ENCODE data around the gene KIAA1958. TPM values are rescaled to one million over a fixed set of nuclear protein-coding genes. Genes with fewer than 3 reads are reported as not detected.

KIAA1958 gene
- total RNA-seq, 4 donors from 2014 or later, result 2.0 to 6.0 (median 4.8) TPM

DNA sequence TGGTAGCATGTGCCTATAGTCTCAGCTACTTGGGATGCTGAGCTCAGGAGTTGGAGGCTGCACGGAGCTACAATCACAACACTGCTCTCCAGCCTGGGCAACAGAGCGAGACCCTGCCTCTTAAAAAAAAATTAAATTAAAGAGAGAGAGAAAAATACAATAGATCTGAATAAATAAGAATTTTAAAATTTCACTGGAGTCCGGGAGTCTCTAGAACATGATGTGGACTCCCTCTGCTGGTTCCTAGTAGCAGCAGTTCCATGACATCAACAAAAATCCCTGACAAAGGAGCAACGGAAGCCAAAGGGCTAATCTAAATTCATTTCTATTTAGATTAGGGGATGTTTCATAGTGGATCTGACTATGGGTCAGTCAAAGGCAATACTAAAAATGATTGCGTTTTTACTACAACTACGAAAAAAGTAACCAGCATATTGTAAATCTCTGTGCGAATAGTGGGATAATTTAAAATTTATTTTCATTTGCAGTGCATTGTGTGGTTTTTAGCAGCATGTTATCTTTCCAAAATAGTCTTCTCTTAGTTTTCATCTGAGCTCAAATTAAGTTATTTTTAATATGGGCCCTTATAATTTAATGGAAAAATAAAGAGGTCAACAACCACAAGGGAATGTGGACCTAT is 224.5 kb downstream of the KIAA1958 start:
- ATAC-seq (ENCODE audit: low FRiP score), result no peak
- DNase-seq (ENCODE audit: low spot score), result no peak
- TF ChIP-seq, protein P1, sequence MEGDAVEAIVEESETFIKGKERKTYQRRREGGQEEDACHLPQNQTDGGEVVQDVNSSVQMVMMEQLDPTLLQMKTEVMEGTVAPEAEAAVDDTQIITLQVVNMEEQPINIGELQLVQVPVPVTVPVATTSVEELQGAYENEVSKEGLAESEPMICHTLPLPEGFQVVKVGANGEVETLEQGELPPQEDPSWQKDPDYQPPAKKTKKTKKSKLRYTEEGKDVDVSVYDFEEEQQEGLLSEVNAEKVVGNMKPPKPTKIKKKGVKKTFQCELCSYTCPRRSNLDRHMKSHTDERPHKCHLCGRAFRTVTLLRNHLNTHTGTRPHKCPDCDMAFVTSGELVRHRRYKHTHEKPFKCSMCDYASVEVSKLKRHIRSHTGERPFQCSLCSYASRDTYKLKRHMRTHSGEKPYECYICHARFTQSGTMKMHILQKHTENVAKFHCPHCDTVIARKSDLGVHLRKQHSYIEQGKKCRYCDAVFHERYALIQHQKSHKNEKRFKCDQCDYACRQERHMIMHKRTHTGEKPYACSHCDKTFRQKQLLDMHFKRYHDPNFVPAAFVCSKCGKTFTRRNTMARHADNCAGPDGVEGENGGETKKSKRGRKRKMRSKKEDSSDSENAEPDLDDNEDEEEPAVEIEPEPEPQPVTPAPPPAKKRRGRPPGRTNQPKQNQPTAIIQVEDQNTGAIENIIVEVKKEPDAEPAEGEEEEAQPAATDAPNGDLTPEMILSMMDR (IDR thresholded peaks at IDR 0.05), result no peak

DNA sequence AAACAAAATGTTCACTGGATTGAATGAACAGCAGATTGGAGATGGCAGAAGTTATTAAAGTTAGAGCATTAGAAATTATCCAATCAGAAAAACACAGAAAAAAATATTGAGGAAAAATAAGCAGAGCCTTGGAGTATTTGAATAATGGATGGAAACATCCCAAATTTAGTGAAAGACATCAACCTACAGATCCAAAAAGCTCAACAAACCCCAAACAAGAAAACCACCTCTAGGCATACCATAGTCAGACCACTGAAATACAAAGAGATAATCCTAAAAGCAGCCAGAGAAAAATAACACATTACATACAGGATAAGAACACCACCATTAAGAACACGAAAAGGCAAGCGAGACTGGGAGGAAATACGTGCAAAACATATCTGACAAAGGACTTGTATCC is 226.1 kb downstream of the KIAA1958 start:
- ATAC-seq (ENCODE audit: low FRiP score) (no peak), DNase-seq (ENCODE audit: low spot score) (no peak)
- TF ChIP-seq, protein P1 (IDR thresholded peaks at IDR 0.05), result no peak

DNA sequence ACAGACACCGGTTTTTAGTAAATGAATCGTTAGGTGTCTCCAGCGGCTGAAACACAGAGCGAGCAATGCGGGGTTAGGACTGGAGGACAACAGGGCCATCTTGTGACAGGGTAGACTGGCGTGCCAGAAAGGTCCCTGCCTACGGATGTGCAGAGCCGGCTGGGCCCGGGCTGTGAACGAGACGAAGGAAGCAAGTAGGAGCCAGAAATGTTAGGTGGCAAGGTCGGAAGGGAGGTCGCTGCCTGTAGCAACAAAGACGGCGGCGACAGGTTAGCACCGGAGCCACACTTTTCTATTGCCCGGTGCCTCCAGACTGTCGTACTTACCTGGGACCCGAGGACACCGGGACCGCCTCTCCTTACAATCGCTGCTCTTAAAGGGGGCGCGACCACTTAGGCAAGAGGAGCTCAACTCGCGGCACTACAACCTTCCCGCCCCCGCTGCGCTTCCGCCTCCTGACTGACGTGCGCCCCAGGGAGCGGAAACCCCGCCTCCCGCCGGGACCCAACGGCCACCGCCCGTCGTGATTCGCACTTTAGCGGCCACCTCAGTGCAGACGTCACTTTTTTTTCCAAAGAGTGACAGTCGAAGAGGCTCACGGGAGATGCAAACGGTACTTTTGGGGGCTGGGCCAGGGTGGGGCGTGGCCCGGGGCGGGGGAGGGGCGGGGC is 231.2 kb downstream of the KIAA1958 start, which contains the start of gene INIP:
Gene INIP, minus strand, starts transcription at position 457 of the 671 bp plus-strand sequence. CDS start 1,632 bp downstream, outside the sequence.
- peak; percentile 98 for ATAC-seq (ENCODE audit: low FRiP score)
- TF ChIP-seq, protein P1 (IDR thresholded peaks at IDR 0.05), result no peak

More for the DNA sequence above, 231.2 kb downstream of the KIAA1958 start, which contains the start of gene INIP:
- DNase-seq (ENCODE audit: low spot score), result peak; percentile 86

Other genes starting within 250 kb of the KIAA1958 start
- gene PTBP3, start 153.2 kb upstream of the KIAA1958 start, total RNA-seq, result 10 to 100 TPM; 24.5 to 50.3 (median 39.7) TPM
- 100 to 1,000 TPM in 1 of 4 donors, 10 to 100 TPM in 3; 54.0 to 106 (median 59.9) TPM for gene HSDL2, start 106.7 kb upstream of the KIAA1958 start, total RNA-seq
- 10 to 100 TPM; 11.2 to 16.1 (median 13.6) TPM for gene INIP, start 231.3 kb downstream of the KIAA1958 start, total RNA-seq

Data from omental fat pad (tissue), 4 donors.